DMS153 treated with DMSO at 0.1 percent for 48 hours (cell line): Measurements from ENCODE around the gene MRPS22.

Experiments used
- DNase-seq: peaks from one replicate; lab custom pipeline; 2025; ENCODE audit not compliant: unreplicated experiment; lab: John Stamatoyannopoulos, UW

The MRPS22 gene

GRCh38 chr3:139343895-139344856, at the start of gene MRPS22:
Gene MRPS22, plus strand, starts transcription at chr3:139344020. Its CDS starts 7 bp downstream, at chr3:139344027.
- DNase-seq, result peak; percentile 84

- no peak for DNase-seq
These were observed 48.8 kb upstream of the MRPS22 start for GRCh38 chr3:139295040-139295439.

GRCh38 chr3:139296141-139296718, 47.6 kb upstream of the MRPS22 start:
- no peak for DNase-seq

- no peak for DNase-seq
These were observed 46.1 kb upstream of the MRPS22 start for GRCh38 chr3:139297588-139298311.

GRCh38 chr3:139299261-139300132, 44.3 kb upstream of the MRPS22 start:
- DNase-seq, result no peak

- DNase-seq, result no peak
These were observed 43.4 kb upstream of the MRPS22 start for GRCh38 chr3:139300416-139300815.

- no peak for DNase-seq
These were observed 42.6 kb upstream of the MRPS22 start for GRCh38 chr3:139301183-139301582.

GRCh38 chr3:139301654-139302053, 42.2 kb upstream of the MRPS22 start:
- DNase-seq, result no peak

GRCh38 chr3:139302084-139302800, 41.6 kb upstream of the MRPS22 start:
- DNase-seq, result no peak

GRCh38 chr3:139302801-139303113, 41.1 kb upstream of the MRPS22 start:
- DNase-seq, result no peak

- DNase-seq, result no peak
These were observed 40.6 kb upstream of the MRPS22 start for GRCh38 chr3:139303216-139303615.

- no peak for DNase-seq
These were observed 39.4 kb upstream of the MRPS22 start for GRCh38 chr3:139304383-139304782.

- no peak for DNase-seq
These were observed 37.7 kb upstream of the MRPS22 start for GRCh38 chr3:139306078-139306477.

GRCh38 chr3:139307072-139307491, 36.7 kb upstream of the MRPS22 start:
- no peak for DNase-seq

- DNase-seq, result no peak
These were observed 35.9 kb upstream of the MRPS22 start for GRCh38 chr3:139307601-139308555.

GRCh38 chr3:139308560-139308959, 35.3 kb upstream of the MRPS22 start:
- DNase-seq, result no peak

- DNase-seq, result no peak
These were observed 34.7 kb upstream of the MRPS22 start for GRCh38 chr3:139309061-139309591.

GRCh38 chr3:139309880-139310279, 33.9 kb upstream of the MRPS22 start:
- DNase-seq, result no peak

- no peak for DNase-seq
These were observed 33.3 kb upstream of the MRPS22 start for GRCh38 chr3:139310474-139310933.
